Measurements from ENCODE around the gene CBX2.

DNA sequence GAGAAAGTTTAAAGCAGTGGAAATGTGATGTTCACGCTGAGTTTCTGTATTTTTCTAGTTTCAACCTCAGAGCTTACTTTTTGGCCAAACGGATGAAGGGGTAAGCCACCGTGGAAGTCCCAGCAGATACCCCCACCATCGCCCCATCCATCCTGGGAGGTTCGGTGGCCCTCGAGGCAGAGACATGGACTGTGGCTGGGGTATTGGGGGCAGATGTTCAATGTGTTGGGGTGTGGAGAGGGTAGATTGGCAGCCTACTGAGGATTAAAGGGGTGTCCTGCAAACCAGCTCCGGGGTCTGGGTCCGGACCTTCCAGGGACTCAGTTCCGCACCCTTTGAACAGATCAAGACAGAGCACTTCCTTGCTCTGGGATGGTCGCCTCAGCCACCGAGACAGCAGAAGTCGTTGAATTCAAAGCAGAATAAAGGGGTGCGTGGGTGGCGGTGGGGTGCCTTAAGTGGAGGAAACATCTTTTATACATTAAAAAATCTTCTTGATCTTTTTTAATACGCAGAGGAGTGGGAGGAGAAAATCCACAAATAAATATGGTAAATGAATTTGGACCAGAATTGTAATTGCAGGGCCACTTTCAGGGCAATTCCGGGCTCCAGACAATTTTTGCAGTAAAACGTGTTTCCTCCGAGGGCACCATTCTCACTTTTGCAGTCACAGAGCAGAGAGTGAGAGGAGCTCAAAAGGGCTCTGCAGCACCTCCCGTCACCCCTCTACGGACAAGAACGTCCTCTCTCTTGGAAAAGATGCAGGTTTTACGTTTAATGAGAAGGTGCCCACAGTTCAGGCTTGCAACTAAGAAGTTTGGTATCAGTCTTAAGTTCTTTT, 27.1 kb downstream of the CBX2 start:
- TF ChIP-seq, protein P1, sequence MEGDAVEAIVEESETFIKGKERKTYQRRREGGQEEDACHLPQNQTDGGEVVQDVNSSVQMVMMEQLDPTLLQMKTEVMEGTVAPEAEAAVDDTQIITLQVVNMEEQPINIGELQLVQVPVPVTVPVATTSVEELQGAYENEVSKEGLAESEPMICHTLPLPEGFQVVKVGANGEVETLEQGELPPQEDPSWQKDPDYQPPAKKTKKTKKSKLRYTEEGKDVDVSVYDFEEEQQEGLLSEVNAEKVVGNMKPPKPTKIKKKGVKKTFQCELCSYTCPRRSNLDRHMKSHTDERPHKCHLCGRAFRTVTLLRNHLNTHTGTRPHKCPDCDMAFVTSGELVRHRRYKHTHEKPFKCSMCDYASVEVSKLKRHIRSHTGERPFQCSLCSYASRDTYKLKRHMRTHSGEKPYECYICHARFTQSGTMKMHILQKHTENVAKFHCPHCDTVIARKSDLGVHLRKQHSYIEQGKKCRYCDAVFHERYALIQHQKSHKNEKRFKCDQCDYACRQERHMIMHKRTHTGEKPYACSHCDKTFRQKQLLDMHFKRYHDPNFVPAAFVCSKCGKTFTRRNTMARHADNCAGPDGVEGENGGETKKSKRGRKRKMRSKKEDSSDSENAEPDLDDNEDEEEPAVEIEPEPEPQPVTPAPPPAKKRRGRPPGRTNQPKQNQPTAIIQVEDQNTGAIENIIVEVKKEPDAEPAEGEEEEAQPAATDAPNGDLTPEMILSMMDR (IDR thresholded peaks at IDR 0.05) = no peak
- TF ChIP-seq POLR2A (IDR thresholded peaks at IDR 0.05) = no peak
